Astrocyte of the hippocampus (primary cell): ENCODE data around the gene IL17REL.

Experiments
- DNase-seq: peaks from one replicate; pipeline ENCODE4 v3.0.0; 2011; ENCODE audit warnings: low read depth, low spot score

The IL17REL gene

GRCh38 chr22:50004918-50005317 is 7.6 kb downstream of the IL17REL start:
- DNase-seq = no peak

GRCh38 chr22:50002791-50003190 is 9.8 kb downstream of the IL17REL start:
- no peak for DNase-seq

GRCh38 chr22:50001388-50002231 is 11.0 kb downstream of the IL17REL start:
- no peak for DNase-seq

- DNase-seq = no peak
Observed at GRCh38 chr22:50000587-50001387, 11.8 kb downstream of the IL17REL start.

GRCh38 chr22:49999946-50000586 is 12.5 kb downstream of the IL17REL start:
- DNase-seq = no peak

- no peak for DNase-seq
Observed at GRCh38 chr22:49999063-49999945, 13.3 kb downstream of the IL17REL start.

GRCh38 chr22:49998718-49999062 is 13.9 kb downstream of the IL17REL start:
- DNase-seq = no peak

GRCh38 chr22:49997932-49998717 is 14.4 kb downstream of the IL17REL start:
- DNase-seq = no peak

- DNase-seq = no peak
Observed at GRCh38 chr22:49997251-49997599, 15.3 kb downstream of the IL17REL start.

- no peak for DNase-seq
Observed at GRCh38 chr22:49996518-49997250, 15.9 kb downstream of the IL17REL start.

GRCh38 chr22:49996119-49996517 is 16.4 kb downstream of the IL17REL start:
- DNase-seq = no peak

GRCh38 chr22:49995361-49996118 is 17.0 kb downstream of the IL17REL start:
- DNase-seq = no peak

GRCh38 chr22:49995041-49995360 is 17.6 kb downstream of the IL17REL start:
- no peak for DNase-seq

- DNase-seq = no peak
Observed at GRCh38 chr22:49994361-49995040, 18.1 kb downstream of the IL17REL start.

GRCh38 chr22:49993649-49994360 is 18.8 kb downstream of the IL17REL start:
- DNase-seq = no peak

- DNase-seq = peak; percentile 61
Observed at GRCh38 chr22:49992921-49993648, 19.5 kb downstream of the IL17REL start.

GRCh38 chr22:49991907-49992533 is 20.5 kb downstream of the IL17REL start:
- DNase-seq = no peak
